Midbrain (tissue), 1 donor: ENCODE measurements around the gene KRT76.
"Not testable (repeated sequence)": the region's sequence is repeated elsewhere in the genome, so short reads cannot be mapped to it uniquely, and the experiment has no call there.

Source experiments
- DNase-seq: peaks from one replicate; lab custom pipeline; 2025; lab: John Stamatoyannopoulos, UW

Gene KRT76

DNA sequence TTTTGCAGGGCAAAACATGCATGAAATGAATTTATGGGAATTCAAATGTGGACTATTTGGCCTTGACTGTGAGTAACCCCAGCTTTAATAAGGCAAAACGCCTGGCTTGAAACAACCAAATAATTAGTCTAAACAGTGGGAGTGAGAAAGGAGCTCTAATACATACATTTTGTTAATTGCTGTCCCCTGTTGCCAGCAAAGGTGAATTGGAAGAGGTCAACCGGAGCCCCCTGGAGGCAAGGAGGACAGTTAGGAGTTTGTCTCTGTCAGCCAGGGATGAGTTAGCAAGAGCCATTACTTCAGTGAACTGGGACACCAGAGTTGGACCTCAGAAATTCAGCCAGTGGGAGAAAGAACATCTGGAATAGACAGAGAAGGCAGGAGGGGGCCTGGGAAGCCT, 17.4 kb downstream of the KRT76 start:
- no peak for DNase-seq

DNA sequence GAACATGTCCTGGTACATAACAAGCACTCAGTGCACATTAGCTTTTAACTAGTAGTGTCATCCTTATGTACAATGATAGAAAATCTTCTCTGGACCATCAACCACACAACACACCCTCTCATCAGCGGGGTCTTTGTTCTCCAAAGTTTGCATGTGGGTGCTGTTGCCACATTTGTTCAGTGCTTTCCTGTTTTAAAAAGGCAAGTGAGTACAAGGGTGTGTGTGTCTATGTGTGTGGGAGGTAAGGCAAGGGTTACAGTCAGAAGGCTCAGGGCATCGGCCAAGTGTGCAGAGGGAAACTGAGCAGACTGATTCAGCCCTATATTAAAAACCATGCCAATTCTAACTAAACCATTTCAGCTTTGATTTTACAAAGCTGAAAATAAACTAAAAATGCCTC, 17.9 kb downstream of the KRT76 start:
- no peak for DNase-seq

DNA sequence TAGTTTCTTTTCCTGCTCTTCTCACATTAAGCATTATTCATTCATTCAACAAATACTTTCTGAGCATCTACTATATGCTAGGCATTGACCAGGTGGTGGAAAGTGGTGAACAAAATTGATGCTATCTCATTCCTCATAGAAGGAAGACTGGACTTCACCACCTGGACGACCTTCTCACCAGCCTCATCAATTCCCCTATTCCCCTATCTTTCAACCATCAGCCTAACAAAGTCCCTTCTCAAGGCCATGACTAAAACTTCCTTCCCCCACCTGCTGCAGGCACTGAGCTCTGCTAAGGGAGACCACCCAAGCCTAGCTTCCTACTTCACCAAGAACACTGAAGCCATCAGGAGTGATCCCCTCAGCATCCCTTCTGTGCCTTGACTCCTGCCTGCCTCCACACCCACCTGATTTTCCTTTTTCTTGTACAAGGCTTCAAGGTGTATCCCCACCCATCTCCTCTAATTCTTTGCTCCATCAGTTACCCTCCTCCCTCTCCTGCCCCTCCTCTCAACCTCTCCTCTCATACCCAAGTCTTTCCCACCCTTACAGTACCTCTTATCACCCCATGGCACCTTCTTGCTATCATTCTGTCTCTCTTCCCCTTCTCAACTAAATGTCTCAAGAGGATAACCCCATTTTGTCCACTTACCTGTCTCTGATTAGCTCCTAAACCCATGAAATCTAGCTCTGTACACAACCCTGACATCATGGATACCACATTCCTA, 19.5 kb downstream of the KRT76 start:
- DNase-seq, result no peak

DNA sequence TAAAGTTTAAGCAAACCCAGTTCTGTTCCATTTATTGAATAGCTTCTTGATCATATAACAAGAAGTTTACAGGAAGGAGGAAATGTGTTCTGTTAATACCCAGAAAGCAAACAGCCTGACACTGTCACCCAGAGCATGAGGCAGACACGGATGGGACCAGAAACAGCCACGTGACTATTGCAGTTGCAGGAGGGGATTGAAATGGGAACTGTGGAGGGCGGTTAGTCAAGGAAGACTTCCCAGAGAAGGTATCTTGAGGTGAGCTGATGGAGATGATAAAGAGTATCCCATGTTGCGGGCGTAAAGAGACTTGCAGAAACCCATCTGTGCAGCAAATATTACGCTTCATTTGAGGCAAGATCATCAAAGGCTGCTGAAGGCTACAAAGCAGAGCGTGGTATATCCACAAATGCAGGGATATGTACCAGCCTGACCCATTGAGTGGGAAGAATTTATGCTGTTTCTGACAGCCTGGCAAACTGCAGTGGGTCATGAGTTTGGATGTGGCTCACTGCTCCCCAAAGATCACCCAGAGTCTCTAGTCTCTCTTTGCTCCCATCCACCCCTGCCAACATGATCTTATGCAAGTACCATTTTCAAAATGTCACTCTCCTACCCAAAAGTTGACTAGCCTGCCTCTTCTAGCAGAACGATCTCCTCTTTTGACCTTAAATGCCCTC, 20.7 kb downstream of the KRT76 start:
- DNase-seq, result no peak

DNA sequence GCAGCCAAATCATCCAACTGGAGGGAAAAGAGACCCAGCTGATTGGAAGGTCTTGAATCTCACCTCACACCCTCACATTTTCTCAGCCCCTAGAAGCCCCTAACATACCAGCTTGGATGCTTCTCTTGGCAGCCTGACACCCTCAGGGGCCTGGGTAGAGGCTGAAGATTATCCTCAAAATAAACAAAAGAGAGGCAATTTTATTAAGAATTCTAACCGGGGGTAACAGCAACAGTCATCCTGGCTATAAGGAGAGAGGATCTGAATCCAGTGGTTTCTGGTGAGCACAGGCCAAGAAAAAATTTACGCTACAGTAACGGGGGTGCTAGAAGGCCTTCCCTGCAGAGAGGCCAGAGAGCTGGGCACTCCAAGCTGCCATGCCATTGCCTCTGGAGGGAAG, 21.6 kb downstream of the KRT76 start:
- no peak for DNase-seq

DNA sequence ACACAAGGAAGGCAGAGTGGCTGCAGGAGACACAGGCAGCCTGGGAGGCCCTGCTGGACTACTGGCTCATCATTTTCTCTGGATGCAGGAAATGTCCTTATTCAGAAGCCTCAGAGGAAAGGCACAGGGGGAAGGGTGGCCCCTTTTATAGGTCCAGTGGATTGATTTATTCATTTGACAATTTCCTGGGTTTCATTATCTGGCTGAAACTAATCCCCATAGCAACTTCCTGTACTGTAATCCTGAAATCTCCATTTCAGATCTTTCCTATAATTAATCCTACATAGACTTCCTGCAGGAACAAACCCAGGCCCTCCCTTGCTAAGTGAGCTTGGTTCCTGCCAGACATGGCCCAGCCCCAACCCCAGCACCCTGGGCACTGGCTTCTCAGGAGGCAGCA, 23.0 kb downstream of the KRT76 start:
- DNase-seq, result no peak

DNA sequence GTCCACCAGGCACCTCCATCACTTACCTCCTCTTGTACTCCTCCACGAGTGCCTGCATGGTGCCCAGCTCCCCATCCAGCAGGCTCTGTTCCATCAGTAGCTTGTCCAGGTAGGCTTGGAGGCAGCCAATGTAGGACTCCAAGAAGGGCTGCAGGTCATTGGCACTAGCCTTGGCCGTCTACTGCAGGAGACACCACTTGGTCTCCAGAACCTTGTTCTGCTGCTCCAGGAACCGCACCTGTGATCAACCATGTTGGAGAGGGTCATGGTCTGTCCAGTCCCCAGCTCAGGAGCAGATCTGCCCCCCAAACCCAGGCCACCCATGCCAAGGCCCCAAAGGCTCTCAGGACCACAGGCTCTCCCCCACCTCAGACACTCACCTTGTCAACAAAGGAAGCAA, 23.9 kb downstream of the KRT76 start:
- DNase-seq, result no peak

DNA sequence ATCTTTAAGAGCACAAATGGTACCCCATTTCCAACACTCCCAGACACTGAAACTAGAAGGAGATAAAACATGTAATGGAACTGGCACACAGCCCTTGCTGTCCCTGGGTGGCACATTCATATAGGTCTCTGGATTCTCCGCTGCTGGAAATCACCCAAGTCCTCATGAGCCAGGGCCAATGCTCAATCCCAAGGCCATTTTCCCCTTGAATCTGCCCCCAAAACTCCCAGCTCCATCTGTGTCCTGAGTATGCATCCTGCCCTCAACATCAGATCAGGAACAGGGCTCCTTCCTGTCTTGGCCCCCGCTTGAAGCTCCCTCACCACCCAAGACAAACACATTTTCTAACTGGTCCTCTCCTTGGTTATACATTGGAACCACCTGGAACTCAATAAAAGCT, 24.6 kb downstream of the KRT76 start:
- no peak for DNase-seq

DNA sequence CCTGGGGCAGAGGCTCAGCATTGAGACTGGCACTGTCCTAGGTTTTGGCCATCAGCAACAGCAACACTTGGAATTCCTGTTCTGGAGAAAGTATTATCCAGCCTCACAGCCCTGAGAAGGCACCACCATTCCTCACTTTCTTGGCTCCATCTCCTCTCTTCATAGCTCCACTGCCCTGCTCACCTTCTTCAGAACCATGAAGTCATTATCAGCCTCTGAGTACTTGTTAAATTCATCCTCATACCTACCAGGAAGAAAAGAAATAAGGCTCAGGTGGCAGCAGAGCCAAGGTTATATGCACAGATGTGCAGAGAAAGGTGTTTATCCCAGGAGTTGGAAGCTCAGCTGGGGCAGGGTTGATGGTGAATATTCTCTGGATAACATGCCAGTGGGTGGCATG, 25.4 kb downstream of the KRT76 start:
- no peak for DNase-seq

DNA sequence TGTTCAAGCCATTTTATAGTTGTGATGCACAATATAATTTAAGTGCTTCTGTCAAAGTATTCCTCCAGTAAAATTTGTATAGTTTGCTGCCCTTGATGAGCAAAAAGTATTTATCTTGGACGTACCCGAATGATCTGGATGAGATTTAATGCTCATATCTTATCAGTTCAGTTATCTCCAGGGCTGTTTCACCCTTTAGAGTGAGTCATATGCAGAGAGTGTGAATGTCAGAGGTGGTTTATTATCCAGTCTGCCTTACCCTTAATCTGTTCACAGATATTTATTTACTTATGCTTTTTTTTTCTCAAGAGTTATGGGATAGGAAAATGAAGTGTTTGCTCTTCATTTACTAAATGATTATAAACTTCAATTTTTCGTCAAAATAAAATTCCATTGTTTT, 26.6 kb downstream of the KRT76 start:
- not testable (repeated sequence) for DNase-seq

DNA sequence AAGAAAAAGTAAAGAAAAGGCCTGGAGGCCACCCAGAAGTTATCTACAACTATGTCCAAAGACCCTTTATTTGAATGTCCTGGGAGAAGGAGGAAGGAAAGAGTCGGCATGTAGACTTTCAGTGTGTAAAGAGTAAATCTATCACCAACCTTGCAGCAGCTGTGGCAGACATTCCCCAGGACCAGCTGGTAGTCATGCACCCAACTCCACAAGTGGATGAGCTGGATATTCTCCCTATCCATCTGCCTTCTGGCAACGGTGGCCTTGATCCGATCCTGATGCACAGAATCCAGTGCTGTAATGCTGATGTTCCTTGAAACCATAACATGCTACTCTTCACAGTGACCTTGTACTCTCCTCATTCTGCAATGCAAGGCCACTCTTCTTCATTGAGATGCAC, 27.3 kb downstream of the KRT76 start:
- no peak for DNase-seq

DNA sequence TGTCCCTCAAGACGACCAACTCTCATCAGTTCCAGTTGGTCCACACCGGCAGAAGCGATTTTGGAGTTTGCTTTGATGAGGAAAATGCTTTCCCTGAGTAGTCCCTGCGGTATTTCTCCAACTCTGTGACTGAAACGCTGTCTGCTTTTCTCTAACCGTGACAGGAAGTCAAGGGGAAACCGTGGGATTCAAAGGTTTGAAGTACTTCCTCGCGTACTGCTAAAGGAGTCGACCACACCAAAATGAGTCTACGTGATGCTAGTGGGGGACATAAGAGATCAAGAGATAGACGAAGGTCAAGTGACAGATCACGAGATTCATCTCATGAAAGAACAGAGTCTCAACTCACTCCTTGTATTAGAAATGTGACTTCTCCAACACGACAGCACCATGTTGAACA, 28.6 kb downstream of the KRT76 start:
- no peak for DNase-seq

DNA sequence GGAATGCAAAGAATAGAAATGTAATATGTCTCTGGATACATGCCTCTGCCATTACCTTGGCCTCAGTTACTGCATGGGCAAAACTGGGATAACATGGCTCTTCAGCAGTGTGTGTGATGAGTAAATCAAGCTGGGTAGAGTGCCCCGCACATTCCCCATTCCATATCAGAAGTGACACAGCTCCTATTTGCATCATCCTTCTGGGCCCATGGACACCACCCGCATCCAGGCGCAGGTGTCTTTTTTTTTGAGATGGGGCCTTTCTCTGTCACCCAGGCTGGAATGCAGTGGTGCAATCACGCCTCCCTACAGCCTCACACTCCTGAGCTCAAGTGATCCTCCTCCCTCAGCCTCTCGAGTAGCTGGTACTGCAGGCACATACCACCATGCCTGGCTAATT, 31.6 kb downstream of the KRT76 start:
- no peak for DNase-seq

DNA sequence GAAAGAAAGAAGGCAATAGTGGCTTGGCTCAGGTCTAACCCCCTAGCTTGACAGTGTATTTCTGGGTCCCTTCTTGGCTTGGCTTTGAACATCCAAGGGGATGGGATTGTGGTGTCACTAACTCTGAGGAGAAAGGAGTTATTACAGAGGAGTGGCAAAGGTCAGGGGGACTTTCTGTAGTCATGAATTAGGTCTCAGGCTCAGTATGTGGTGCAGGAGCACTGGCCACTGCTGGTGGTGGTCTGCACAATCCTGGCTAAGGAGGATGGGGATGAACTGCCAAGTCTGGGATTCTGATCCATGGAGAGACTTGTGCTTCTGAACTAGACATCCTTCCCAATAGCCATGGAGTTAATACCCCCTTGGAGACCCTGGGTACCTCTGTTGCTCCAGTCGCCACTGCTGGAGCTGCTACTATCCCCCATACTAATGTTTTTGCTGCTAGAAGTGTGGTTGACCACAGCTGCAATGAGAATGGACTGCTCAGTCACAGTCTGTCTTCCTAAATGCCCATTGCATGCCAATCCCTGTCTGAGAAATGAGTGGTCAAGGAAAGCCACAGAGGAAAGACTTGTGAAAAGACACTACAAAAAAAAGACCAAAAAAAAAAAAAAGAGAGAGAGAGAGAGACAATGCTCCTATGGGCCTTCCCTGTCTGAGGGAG, 32.5 kb downstream of the KRT76 start:
- no peak for DNase-seq

DNA sequence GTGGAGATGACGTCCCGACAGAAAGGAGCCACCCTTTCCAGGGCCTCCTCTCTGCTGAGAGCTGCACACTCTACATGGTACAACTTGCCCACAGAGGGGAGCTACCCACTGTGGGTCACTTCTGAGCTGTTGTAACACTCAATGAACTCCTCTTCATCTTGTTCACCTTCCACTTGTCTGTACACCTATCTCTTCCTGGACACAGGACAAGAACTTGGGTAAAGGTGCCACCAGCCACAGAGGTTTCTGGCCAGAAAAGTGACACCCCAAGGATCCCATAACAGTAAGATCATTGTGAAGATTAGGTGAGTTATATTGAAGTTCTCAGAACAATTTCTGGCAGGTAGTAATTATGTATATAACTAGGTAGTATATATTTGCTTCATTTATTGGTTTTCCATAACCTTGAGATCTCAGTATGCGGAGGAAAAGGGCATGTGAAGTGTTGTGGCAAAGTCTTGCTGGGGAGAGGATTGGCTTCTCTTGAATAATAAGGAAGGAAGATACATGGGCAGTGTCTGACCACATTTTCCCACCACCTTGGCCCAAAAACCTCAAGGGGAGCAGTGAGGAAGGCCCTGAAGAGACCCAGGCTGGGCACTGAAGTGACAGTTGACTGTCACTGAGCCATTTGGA, 34.2 kb downstream of the KRT76 start:
- DNase-seq, result no peak

DNA sequence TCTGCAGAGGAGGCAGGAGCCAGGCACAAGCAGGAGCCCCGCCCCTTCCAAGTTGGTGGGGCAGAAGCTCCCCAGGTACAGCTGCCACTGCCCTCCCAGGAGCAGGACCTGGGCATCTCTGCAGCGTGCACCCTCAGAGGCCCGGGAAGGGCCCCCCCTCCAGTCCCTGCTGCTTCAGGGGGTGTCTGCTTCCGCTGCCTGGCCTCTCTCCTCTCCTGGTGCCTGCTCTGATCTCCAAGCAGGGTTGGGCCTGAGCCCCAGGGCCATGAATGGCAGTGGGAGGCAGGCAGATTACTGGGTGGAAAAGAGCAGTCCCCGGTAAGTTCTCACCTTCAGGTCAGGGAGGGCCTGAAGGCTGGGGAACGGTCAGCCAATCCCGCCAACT, 35.0 kb downstream of the KRT76 start:
- no peak for DNase-seq

DNA sequence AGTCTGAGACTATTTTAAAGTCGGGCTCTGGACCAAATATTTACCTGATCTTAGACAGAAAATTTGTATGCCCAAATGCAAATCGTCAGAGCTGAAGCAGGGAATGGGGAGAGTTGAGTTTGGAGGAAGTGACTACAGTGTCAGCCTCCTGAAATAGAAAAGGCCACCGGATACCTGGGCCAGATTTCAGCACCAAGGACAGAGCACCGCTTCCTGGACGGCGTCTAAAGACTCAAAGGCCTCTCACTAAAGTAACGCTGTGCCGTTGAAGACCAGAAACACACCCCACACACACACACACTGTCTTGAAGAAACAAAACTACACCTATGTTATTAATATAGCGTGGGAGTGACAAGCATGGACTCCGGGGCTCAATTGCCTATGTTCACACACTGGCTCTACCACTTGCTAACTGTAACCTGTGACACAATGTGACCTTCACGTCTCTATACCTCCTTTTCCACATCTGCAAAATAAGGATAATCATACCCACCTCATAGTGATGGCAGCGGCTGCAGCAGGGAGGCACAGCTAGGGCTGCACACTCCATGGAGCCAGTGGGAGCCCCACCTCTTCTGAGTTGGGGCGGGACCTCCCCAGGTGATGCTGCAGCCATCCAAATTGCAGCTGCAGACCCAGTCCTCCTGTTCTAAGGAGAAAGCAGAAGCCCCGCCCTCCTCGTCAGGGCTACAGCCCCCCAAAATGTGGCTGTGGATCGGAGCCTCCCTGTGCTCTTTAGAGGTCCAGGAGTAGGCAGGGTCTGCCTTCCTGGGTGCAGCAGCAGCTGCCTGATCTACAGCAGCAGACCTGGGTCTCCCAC, 35.6 kb downstream of the KRT76 start:
- DNase-seq, result peak; percentile 3

DNA sequence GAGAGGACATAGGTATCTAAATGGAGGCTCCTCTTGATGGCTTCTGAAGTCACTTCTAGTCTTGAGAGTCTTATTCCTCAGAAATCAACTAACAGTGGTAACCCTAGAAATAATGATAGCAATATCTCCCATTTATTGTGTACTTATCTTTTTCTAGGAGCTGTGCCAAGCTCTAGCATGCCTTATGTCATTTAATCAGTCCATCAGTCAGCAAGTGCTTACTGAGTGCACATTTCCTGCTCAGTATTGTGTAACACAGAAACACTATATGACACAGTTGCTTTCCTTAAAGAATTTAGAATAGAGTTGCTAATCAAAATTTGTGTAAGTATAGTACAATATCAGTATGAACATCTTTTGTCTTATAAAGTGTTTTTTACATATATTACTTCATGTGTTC, 36.6 kb downstream of the KRT76 start:
- no peak for DNase-seq

DNA sequence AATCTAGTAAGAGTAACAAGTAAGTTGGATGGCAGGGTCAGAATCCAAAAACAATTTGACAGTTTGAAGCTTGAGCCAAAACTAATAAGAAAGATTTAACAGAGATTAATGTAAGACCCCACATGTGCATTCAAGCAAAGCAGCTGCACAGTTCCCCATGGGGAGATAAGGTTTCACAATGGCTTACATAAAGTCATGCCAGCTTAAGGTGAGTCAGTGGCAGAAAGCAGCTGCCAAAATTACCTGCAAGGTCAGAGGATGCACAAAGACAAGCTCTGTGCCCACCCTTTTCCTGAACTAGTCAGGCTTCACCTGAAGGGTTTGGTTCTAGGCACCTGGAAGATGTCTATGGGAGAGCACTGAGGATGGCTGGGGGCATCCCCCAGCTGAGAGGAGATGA, 37.2 kb downstream of the KRT76 start:
- DNase-seq, result no peak

DNA sequence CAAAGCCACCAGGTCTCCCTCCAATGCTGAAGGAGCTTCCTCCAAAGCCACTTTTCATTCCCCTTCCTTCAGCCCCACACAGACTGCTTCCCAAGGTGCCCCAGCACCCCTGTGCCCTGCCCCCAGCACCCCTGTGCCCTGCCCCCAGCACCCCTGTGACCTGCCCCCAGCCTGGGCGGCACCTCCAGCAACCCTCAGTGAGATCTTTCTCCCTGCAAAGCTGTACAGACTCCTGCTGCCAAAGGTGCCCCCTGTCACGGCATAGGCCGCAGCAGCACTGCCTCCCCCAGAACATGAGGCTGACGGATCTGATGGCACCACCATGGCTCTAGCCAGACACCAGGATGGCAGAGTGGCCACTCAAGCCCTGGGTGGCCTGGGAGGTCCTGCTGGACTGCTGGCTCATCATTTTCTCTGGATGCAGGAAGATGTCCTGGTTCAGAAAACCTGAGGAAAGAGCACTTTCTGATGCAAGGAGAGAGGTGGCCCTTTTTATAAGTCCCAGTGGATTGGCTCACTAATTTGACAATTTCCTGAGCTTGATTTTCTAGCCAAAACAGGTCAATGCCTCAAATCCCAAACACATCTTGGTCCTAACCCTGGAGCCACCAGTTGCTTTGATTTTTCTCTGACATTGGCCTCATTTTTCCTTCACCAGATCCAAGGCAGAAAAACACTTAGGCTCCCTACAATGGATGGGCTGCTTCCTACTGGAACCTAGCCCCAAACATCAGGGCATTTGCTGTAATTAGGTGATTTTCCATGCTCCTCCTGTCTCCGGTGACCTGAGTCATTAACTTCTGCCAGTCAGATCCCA, 41.1 kb downstream of the KRT76 start:
- DNase-seq, result no peak

DNA sequence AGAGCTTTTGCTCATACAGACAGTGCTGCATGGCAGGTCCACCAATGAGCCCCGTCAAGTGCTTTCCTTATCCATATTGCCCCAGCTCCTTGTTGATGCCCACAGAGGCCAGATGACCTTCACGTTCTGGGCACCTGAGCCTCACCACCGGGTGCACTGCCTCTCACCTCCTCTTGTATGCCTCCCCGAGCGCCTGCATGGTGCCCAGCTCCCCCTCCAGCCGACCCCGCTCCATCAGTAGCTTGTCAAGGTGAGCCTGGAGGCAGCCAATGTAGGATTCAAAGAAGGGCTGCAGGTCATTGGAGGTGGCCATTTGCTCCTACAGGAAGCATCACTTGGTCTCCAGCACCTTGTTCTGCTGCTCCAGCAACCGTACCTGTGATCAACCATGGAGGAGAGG, 42.0 kb downstream of the KRT76 start:
- DNase-seq, result no peak
